GM20431 (cell line): ENCODE measurements around the gene SH3TC1.

Experiments
- in situ Hi-C: fragments of 300-500 bp; cut with MseI, MboI; formaldehyde crosslinking; loops from one replicate; pipeline ENCODE4 v1.15.0; 2020; ENCODE audit warnings: low sequenced_read_pairs; ENCODE audit not compliant: unreplicated experiment

Gene SH3TC1

GRCh38 chr4:8238036-8238511 is 39.0 kb downstream of the SH3TC1 start:
- in situ Hi-C loops = loop anchor here (25.0 kb wide), 1 partner anchor 174 kb away; no protein-coding TSS in a partner anchor

- in situ Hi-C loops = loop anchor here (25.0 kb wide), 1 partner anchor 174 kb away; no protein-coding TSS in a partner anchor
Observed at GRCh38 chr4:8238515-8239053, 39.5 kb downstream of the SH3TC1 start.

GRCh38 chr4:8239226-8239625 is 40.1 kb downstream of the SH3TC1 start:
- in situ Hi-C loops = loop anchor here (25.0 kb wide), 1 partner anchor 173 kb away; no protein-coding TSS in a partner anchor

- in situ Hi-C loops = loop anchor here (25.0 kb wide), 1 partner anchor 173 kb away; no protein-coding TSS in a partner anchor
Observed at GRCh38 chr4:8239661-8240060, 40.6 kb downstream of the SH3TC1 start.

- in situ Hi-C loops = loop anchor here (25.0 kb wide), 1 partner anchor 172 kb away; no protein-coding TSS in a partner anchor
Observed at GRCh38 chr4:8240211-8241041, 41.3 kb downstream of the SH3TC1 start.

- in situ Hi-C loops = loop anchor here (25.0 kb wide), 1 partner anchor 171 kb away; no protein-coding TSS in a partner anchor
Observed at GRCh38 chr4:8241211-8241779, 42.2 kb downstream of the SH3TC1 start.

GRCh38 chr4:8241895-8242696 is 43.0 kb downstream of the SH3TC1 start:
- in situ Hi-C loops = loop anchor here (25.0 kb wide), 1 partner anchor 170 kb away; no protein-coding TSS in a partner anchor

- in situ Hi-C loops = loop anchor here (25.0 kb wide), 1 partner anchor 169 kb away; no protein-coding TSS in a partner anchor
Observed at GRCh38 chr4:8242782-8243560, 43.9 kb downstream of the SH3TC1 start.

GRCh38 chr4:8244001-8244757 is 45.1 kb downstream of the SH3TC1 start:
- in situ Hi-C loops = loop anchor here (25.0 kb wide), 1 partner anchor 168 kb away; no protein-coding TSS in a partner anchor

- in situ Hi-C loops = loop anchor here (25.0 kb wide), 1 partner anchor 167 kb away; no protein-coding TSS in a partner anchor
Observed at GRCh38 chr4:8244931-8245460, 45.9 kb downstream of the SH3TC1 start.

GRCh38 chr4:8245884-8246833 is 47.1 kb downstream of the SH3TC1 start:
- in situ Hi-C loops = loop anchor here (25.0 kb wide), 1 partner anchor 166 kb away; no protein-coding TSS in a partner anchor

GRCh38 chr4:8247047-8247930 is 48.2 kb downstream of the SH3TC1 start:
- in situ Hi-C loops = loop anchor here (25.0 kb wide), 1 partner anchor 165 kb away; no protein-coding TSS in a partner anchor

- in situ Hi-C loops = loop anchor here (25.0 kb wide), 1 partner anchor 164 kb away; no protein-coding TSS in a partner anchor
Observed at GRCh38 chr4:8248091-8248490, 49.0 kb downstream of the SH3TC1 start.

GRCh38 chr4:8250227-8250626 is 51.1 kb downstream of the SH3TC1 start:
- in situ Hi-C loops = no loop called here

GRCh38 chr4:8250637-8251036 is 51.5 kb downstream of the SH3TC1 start:
- in situ Hi-C loops = no loop called here
